HEK293T (cell line): Measurements from ENCODE around the gene SNRPA1.

Source experiments
- BHLHE40 ChIP-seq: fragments of 450-650 bp; IDR thresholded peaks from 2 replicates; pipeline ENCODE4 v1.6.1; 2016; ENCODE audit warnings: mild to moderate bottlenecking, moderate library complexity, borderline replicate concordance
- CTBP1 ChIP-seq: fragments of 450-650 bp; IDR thresholded peaks from 2 replicates; pipeline ENCODE4 v1.6.1; 2016; ENCODE audit warnings: borderline replicate concordance
- FOXM1 ChIP-seq: fragments of 450-650 bp; IDR thresholded peaks from 2 replicates; pipeline ENCODE4 v1.6.1; 2017; ENCODE audit warnings: mild to moderate bottlenecking, borderline replicate concordance
- LEF1 ChIP-seq: fragments of 450-650 bp; IDR thresholded peaks from 2 replicates; pipeline ENCODE4 v1.6.1; 2017; ENCODE audit warnings: mild to moderate bottlenecking, borderline replicate concordance
- NFRKB ChIP-seq: fragments of 450-650 bp; IDR thresholded peaks from 2 replicates; pipeline ENCODE4 v1.6.1; 2016; ENCODE audit warnings: mild to moderate bottlenecking, moderate library complexity
- SP1 ChIP-seq: fragments of 450-650 bp; IDR thresholded peaks from 2 replicates; pipeline ENCODE4 v1.6.1; 2017

DNA sequence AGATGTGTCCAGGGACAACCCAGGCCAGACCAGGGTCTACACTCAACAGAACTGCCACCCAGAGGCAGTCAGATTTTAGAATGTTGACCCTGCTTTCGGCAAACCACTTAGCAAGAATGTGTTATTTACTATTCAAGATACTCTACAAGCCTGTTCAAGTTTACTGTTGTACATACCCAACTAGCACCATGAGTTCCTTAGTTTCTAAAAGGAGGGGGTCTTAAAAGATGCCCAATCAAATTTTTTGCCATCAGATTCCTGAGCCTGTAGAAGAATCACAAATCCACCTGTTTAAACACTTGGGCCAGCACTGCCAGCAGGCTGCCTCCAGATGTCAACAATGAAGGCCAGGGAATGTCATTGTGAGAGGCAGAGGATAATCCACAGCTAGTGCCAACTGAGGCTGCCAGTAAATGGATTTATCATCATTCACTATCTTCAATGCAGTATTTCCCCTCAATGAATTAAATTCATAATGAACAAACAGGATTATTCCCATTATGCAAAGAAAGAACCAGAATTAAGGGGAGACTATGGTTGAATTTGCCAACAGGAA, 43.5 kb upstream of the SNRPA1 start:
- no peak for TF ChIP-seq LEF1
- no peak for TF ChIP-seq BHLHE40
- TF ChIP-seq SP1: no peak
- no peak for TF ChIP-seq CTBP1
- no peak for TF ChIP-seq NFRKB
- TF ChIP-seq FOXM1: no peak
